ENCODE results near the gene SLC2A11.

GRCh38 chr22:23877566-23877965, 19.9 kb downstream of the SLC2A11 start:
- TF ChIP-seq CTCF (IDR thresholded peaks at IDR 0.05) (no peak), POLR2A (IDR thresholded peaks at IDR 0.05) (no peak)

Data from esophagus squamous epithelium (tissue), 4 donors.